Measurements from ENCODE around the gene DNAJC5.

DNA sequence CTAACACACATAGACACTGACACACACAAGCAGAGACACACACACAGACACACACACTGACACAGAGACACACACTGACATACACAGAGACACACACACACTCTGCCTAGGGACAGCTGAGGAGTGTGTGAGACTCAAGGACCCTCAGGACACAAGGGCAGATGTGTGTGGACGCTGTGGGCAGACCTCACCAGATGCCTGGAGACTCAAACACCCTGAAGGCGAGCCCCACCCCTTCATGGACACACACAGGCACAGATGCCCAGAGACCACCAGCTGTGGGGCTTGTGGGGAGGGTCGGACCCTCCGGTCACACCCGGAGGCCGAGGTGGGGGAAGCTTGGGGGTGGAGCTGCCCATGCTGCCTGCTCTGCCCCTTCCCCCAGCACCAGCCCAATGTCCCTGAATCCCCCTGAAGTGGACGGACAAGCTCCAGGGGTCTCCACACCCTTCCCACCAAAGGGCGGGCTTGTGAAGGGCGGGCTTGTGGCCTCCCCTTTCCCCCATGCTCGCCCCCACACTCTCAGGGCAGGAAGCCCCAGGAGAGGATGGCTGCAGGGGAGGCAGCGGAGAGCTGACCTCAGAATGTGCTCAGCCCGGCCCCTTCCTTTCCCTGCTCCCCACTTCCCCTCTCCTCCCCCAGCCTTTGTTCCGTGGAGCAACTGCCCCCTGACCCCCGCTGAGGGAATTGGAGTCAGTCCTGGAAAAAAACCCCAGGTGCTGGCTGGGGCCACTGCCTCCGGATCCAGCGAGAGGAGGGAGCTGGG lies 47.5 kb upstream of the DNAJC5 start:
- TF ChIP-seq, protein P1, sequence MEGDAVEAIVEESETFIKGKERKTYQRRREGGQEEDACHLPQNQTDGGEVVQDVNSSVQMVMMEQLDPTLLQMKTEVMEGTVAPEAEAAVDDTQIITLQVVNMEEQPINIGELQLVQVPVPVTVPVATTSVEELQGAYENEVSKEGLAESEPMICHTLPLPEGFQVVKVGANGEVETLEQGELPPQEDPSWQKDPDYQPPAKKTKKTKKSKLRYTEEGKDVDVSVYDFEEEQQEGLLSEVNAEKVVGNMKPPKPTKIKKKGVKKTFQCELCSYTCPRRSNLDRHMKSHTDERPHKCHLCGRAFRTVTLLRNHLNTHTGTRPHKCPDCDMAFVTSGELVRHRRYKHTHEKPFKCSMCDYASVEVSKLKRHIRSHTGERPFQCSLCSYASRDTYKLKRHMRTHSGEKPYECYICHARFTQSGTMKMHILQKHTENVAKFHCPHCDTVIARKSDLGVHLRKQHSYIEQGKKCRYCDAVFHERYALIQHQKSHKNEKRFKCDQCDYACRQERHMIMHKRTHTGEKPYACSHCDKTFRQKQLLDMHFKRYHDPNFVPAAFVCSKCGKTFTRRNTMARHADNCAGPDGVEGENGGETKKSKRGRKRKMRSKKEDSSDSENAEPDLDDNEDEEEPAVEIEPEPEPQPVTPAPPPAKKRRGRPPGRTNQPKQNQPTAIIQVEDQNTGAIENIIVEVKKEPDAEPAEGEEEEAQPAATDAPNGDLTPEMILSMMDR (IDR thresholded peaks at IDR 0.05), result no peak
- TF ChIP-seq TCF7L2 (IDR thresholded peaks at IDR 0.05; ENCODE audit: low read depth, low read length), result no peak
- TF ChIP-seq, protein P2, sequence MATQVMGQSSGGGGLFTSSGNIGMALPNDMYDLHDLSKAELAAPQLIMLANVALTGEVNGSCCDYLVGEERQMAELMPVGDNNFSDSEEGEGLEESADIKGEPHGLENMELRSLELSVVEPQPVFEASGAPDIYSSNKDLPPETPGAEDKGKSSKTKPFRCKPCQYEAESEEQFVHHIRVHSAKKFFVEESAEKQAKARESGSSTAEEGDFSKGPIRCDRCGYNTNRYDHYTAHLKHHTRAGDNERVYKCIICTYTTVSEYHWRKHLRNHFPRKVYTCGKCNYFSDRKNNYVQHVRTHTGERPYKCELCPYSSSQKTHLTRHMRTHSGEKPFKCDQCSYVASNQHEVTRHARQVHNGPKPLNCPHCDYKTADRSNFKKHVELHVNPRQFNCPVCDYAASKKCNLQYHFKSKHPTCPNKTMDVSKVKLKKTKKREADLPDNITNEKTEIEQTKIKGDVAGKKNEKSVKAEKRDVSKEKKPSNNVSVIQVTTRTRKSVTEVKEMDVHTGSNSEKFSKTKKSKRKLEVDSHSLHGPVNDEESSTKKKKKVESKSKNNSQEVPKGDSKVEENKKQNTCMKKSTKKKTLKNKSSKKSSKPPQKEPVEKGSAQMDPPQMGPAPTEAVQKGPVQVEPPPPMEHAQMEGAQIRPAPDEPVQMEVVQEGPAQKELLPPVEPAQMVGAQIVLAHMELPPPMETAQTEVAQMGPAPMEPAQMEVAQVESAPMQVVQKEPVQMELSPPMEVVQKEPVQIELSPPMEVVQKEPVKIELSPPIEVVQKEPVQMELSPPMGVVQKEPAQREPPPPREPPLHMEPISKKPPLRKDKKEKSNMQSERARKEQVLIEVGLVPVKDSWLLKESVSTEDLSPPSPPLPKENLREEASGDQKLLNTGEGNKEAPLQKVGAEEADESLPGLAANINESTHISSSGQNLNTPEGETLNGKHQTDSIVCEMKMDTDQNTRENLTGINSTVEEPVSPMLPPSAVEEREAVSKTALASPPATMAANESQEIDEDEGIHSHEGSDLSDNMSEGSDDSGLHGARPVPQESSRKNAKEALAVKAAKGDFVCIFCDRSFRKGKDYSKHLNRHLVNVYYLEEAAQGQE (IDR thresholded peaks at IDR 0.05; ENCODE audit: insufficient read depth in 1 of 2, low read depth in 2 of 2, low read length in 1 of 2), result no peak
- TF ChIP-seq SIN3A (IDR thresholded peaks at IDR 0.05; ENCODE audit: borderline replicate concordance, insufficient read depth, low read depth, low read length), result no peak

All from Panc1 (cell line).